H9 (cell line): ENCODE results near the gene RPL39L. TPM values are rescaled to one million over a fixed set of nuclear protein-coding genes. Genes with fewer than 3 reads are reported as not detected.

Experiments used
- DNase-seq: peaks from one replicate; pipeline ENCODE4 v3.0.0-alpha.2; 2017
- H2AFZ ChIP-seq: one replicate; pipeline ENCODE4 v1.6.1; 2013; ENCODE audit warnings: mild to moderate bottlenecking, low read length, control low read depth, moderate library complexity
- H2AK5ac ChIP-seq: 2 replicates; pipeline ENCODE4 v1.6.1; 2013; ENCODE audit warnings: low read length, control low read depth, mixed read lengths; ENCODE audit not compliant: insufficient read length
- H2BK120ac ChIP-seq: one replicate; pipeline ENCODE4 v1.6.1; 2013; ENCODE audit warnings: low read depth, mild to moderate bottlenecking, low read length, control low read depth, inconsistent platforms; ENCODE audit not compliant: poor library complexity, severe bottlenecking
- H2BK12ac ChIP-seq: 2 replicates; pipeline ENCODE4 v1.6.1; 2013; ENCODE audit warnings: low read length, control low read depth, mixed read lengths, low read depth; ENCODE audit not compliant: insufficient read length
- H2BK15ac ChIP-seq: 2 replicates; pipeline ENCODE4 v1.6.1; 2013; ENCODE audit warnings: low read depth, low read length, control low read depth
- H2BK20ac ChIP-seq: one replicate; pipeline ENCODE4 v1.6.1; 2013; ENCODE audit warnings: low read depth, mild to moderate bottlenecking, low read length, control low read depth, inconsistent platforms; ENCODE audit not compliant: poor library complexity, severe bottlenecking
- H2BK5ac ChIP-seq: 2 replicates; pipeline ENCODE4 v1.6.1; 2013; ENCODE audit warnings: low read length, control low read depth, mixed read lengths; ENCODE audit not compliant: insufficient read length
- H3K14ac ChIP-seq: 2 replicates; pipeline ENCODE4 v1.6.1; 2013; ENCODE audit warnings: low read length, control low read depth; ENCODE audit not compliant: insufficient read depth
- H3K18ac ChIP-seq: 2 replicates; pipeline ENCODE4 v1.6.1; 2013; ENCODE audit warnings: low read depth, mild to moderate bottlenecking, mixed read lengths, low read length, control low read depth; ENCODE audit not compliant: insufficient read length
- H3K23ac ChIP-seq: 2 replicates; pipeline ENCODE4 v1.6.1; 2013; ENCODE audit warnings: low read length, control low read depth, mixed read lengths, low read depth; ENCODE audit not compliant: insufficient read length
- H3K23me2 ChIP-seq: 2 replicates; pipeline ENCODE4 v1.6.1; 2013; ENCODE audit warnings: low read depth, mild to moderate bottlenecking, mixed read lengths, low read length, control low read depth; ENCODE audit not compliant: insufficient read length, poor library complexity, severe bottlenecking
- H3K27ac ChIP-seq: 2 replicates; pipeline ENCODE4 v1.5.1; 2013; ENCODE audit warnings: low read length, control low read depth, mixed read lengths, low read depth; ENCODE audit not compliant: insufficient read length
- H3K27me3 ChIP-seq: 2 replicates; pipeline ENCODE4 v1.6.1; 2013; ENCODE audit warnings: low read length, control low read depth, inconsistent platforms; ENCODE audit not compliant: insufficient read depth
- H3K4ac ChIP-seq: 2 replicates; pipeline ENCODE4 v1.6.1; 2013; ENCODE audit warnings: low read depth, mild to moderate bottlenecking, control low read depth, inconsistent platforms, low read length, moderate library complexity
- H3K4me1 ChIP-seq: 2 replicates; pipeline ENCODE4 v1.6.1; 2013; ENCODE audit warnings: low read length, control low read depth, inconsistent platforms; ENCODE audit not compliant: insufficient read depth
- H3K4me2 ChIP-seq: 2 replicates; pipeline ENCODE4 v1.6.1; 2013; ENCODE audit warnings: low read length, control low read depth, mixed read lengths; ENCODE audit not compliant: insufficient read length, insufficient read depth
- H3K56ac ChIP-seq: 2 replicates; pipeline ENCODE4 v1.6.1; 2013; ENCODE audit warnings: low read depth, mild to moderate bottlenecking, mixed read lengths, low read length, control low read depth; ENCODE audit not compliant: insufficient read length
- H3K79me1 ChIP-seq: 2 replicates; pipeline ENCODE4 v1.6.1; 2013; ENCODE audit warnings: low read depth, mild to moderate bottlenecking, moderate library complexity, low read length, control low read depth, inconsistent platforms; ENCODE audit not compliant: insufficient read depth, poor library complexity, severe bottlenecking
- H3K79me2 ChIP-seq: 2 replicates; pipeline ENCODE4 v1.6.1; 2013; ENCODE audit warnings: low read length, control low read depth, inconsistent platforms; ENCODE audit not compliant: insufficient read depth
- H3K9ac ChIP-seq: 2 replicates; pipeline ENCODE4 v1.6.1; 2013; ENCODE audit warnings: low read length, control low read depth, mixed read lengths; ENCODE audit not compliant: insufficient read length; ENCODE audit errors: extremely low read depth
- H3K9me3 ChIP-seq: one replicate; pipeline ENCODE4 v1.6.1; 2013; ENCODE audit warnings: low read depth, low read length, inconsistent platforms; ENCODE audit not compliant: control insufficient read depth
- H3T11ph ChIP-seq: one replicate; pipeline ENCODE4 v1.6.1; 2013; ENCODE audit warnings: mild to moderate bottlenecking, low read length, control low read depth, inconsistent platforms
- H4K20me1 ChIP-seq: one replicate; pipeline ENCODE4 v1.6.1; 2013; ENCODE audit not compliant: control insufficient read depth, insufficient read length, insufficient read depth
- H4K5ac ChIP-seq: 2 replicates; pipeline ENCODE4 v1.6.1; 2013; ENCODE audit warnings: low read depth, mild to moderate bottlenecking, mixed read lengths, low read length, control low read depth; ENCODE audit not compliant: insufficient read length
- H4K8ac ChIP-seq: replicated peaks from 2 replicates; pipeline ENCODE4 v1.6.1; 2013; ENCODE audit warnings: low read length, control low read depth, mixed read lengths, low read depth; ENCODE audit not compliant: insufficient read length
- H4K91ac ChIP-seq: 2 replicates; pipeline ENCODE4 v1.6.1; 2013; ENCODE audit warnings: low read depth, mild to moderate bottlenecking, moderate library complexity, mixed read lengths, low read length, control low read depth; ENCODE audit not compliant: insufficient read length
- H3K27ac Mint-ChIP-seq, 3 experiments: 2 replicates in 2 of 3; 3 replicates in 1 of 3; pipeline ENCODE4 v1.8.0; 2020 to 2021; ENCODE audit warnings: mixed read lengths in 3 of 3, mild to moderate bottlenecking in 1 of 3, moderate library complexity in 1 of 3
- H3K27me3 Mint-ChIP-seq: 2 replicates; pipeline ENCODE4 v1.8.0; 2021; ENCODE audit warnings: low read depth, mild to moderate bottlenecking, moderate library complexity, mixed read lengths
- H3K36me3 Mint-ChIP-seq, 3 experiments: 2 replicates in 2 of 3; 3 replicates in 1 of 3; pipeline ENCODE4 v1.8.0; 2020 to 2021; ENCODE audit warnings: low read depth in 3 of 3, mixed read lengths in 3 of 3; ENCODE audit not compliant: insufficient read depth in 1 of 3
- H3K4me1 Mint-ChIP-seq, 2 experiments: 2 replicates each; pipeline ENCODE4 v1.8.0; 2020; ENCODE audit warnings: mixed read lengths in 2 of 2
- H3K4me3 Mint-ChIP-seq, 2 experiments: 2 replicates in 1 of 2; 3 replicates in 1 of 2; pipeline ENCODE4 v1.8.0; 2020 to 2021; ENCODE audit warnings: mild to moderate bottlenecking in 2 of 2, mixed read lengths in 2 of 2, moderate library complexity in 1 of 2
- H3K9me3 Mint-ChIP-seq, 2 experiments: 2 replicates in 1 of 2; 3 replicates in 1 of 2; pipeline ENCODE4 v1.8.0; 2020; ENCODE audit warnings: mild to moderate bottlenecking in 2 of 2, mixed read lengths in 2 of 2, moderate library complexity in 1 of 2
- CTCF ChIP-seq: fragments of 200-600 bp; sonication (generic); conservative IDR thresholded peaks from 3 replicates; pipeline ENCODE4 v1.8.0; 2021; ENCODE audit warnings: antibody characterized with exemption, mild to moderate bottlenecking
- WGBS: extraction: QIAGEN DNeasy Blood & Tissue Kit; methylation state at CpG from one replicate; pipeline ENCODE4 v1.1.7; 2013; ENCODE audit warnings: missing lambda C conversion rate, low lambda C conversion rate, mixed read lengths; ENCODE audit not compliant: insufficient read length; ENCODE audit errors: extremely low coverage; 5-methylcytosine and 5-hydroxymethylcytosine counted together
- total RNA-seq: library from RNA; stranded (reverse); gene quantifications from 2 replicates; pipeline ENCODE4 v1.2.1, GENCODE V29; 2021

RPL39L gene
- total RNA-seq, 1 experiment from 2014 or later = 71.7 TPM

GRCh38 chr3:187073581-187074098 is 65.7 kb downstream of the RPL39L start:
- H3K4me3 Mint-ChIP-seq = no peak overlapping the region
- Histone ChIP-seq H3K27ac (no peak overlapping the region), H3K9ac (no peak overlapping the region), H2BK12ac (no peak overlapping the region), H4K8ac (no peak overlapping the region), H2BK5ac (no peak overlapping the region), H2BK120ac (no peak overlapping the region), H2AK5ac (no peak overlapping the region), H3K23ac (no peak overlapping the region), H3K4me1 (peaks cover 5% of the 10 kb centered on the region; the same call in 1 of the 2 replicates), H2BK15ac (no peak overlapping the region), H2AFZ (no peak overlapping the region), H3K14ac (no peak overlapping the region), H3K9me3 (no peaks in the 10 kb centered on the region), H3K18ac (no peak overlapping the region), H3K23me2 (no peaks in the 10 kb centered on the region), H3K79me1 (no peaks in the 10 kb centered on the region), H4K20me1 (no peaks in the 10 kb centered on the region), H2BK20ac (no peak overlapping the region), H3K4ac (no peak overlapping the region), H3K79me2 (no peaks in the 10 kb centered on the region), H3K27me3 (no peaks in the 10 kb centered on the region), H3K56ac (no peak overlapping the region), H4K91ac (no peak overlapping the region), H3T11ph (no peak overlapping the region), H3K4me2 (no peak overlapping the region), H4K5ac (no peak overlapping the region)
- no peak for DNase-seq
- H3K36me3 Mint-ChIP-seq = peaks cover 56 to 87% (median 82%) of the 10 kb centered on the region in 3 experiments
- H3K9me3 Mint-ChIP-seq = no peaks in the 10 kb centered on the region
- H3K27ac Mint-ChIP-seq = peak overlapping the region in 1 of 3 experiments; percentile 54; a peak in 1 of 7 replicates
- H3K4me1 Mint-ChIP-seq = peaks cover 19 to 27% of the 10 kb centered on the region in 2 experiments
- TF ChIP-seq CTCF = no peak
- WGBS = no CpG with 5 or more reads among the region's 5 CpGs
- H3K27me3 Mint-ChIP-seq = no peaks in the 10 kb centered on the region
